HG02943 (cell line): ENCODE results near the gene PLAC1.

Experiments
- ATAC-seq: cut with Tn5 transposase; IDR thresholded peaks from one replicate; pipeline ENCODE4 v1.9.1; 2021; ENCODE audit warnings: mild to moderate bottlenecking, low read depth, moderate library complexity; ENCODE audit not compliant: unreplicated experiment

PLAC1 gene

GRCh38 chrX:134671294-134671693 lies 13.0 kb upstream of the PLAC1 start:
- ATAC-seq: no peak

- ATAC-seq: no peak
These were observed 12.1 kb upstream of the PLAC1 start for GRCh38 chrX:134670134-134670924.

GRCh38 chrX:134669378-134670098 lies 11.3 kb upstream of the PLAC1 start:
- ATAC-seq: no peak

- no peak for ATAC-seq
These were observed 5.9 kb upstream of the PLAC1 start for GRCh38 chrX:134664202-134664601.

GRCh38 chrX:134661295-134661694 lies 3.0 kb upstream of the PLAC1 start:
- ATAC-seq: no peak

GRCh38 chrX:134660627-134661026 lies 2.4 kb upstream of the PLAC1 start:
- ATAC-seq: no peak

- ATAC-seq: no peak
These were observed 1.5 kb upstream of the PLAC1 start for GRCh38 chrX:134659761-134660160.

GRCh38 chrX:134658760-134659023 lies 421 bp upstream of the PLAC1 start:
- no peak for ATAC-seq

GRCh38 chrX:134654398-134655012 lies 3.8 kb downstream of the PLAC1 start:
- ATAC-seq: no peak

GRCh38 chrX:134653835-134654234 lies 4.4 kb downstream of the PLAC1 start:
- ATAC-seq: no peak

- no peak for ATAC-seq
These were observed 7.6 kb downstream of the PLAC1 start for GRCh38 chrX:134650701-134651100.

- no peak for ATAC-seq
These were observed 8.5 kb downstream of the PLAC1 start for GRCh38 chrX:134649770-134650169.

GRCh38 chrX:134647477-134647877 lies 10.8 kb downstream of the PLAC1 start:
- ATAC-seq: no peak

- no peak for ATAC-seq
These were observed 11.6 kb downstream of the PLAC1 start for GRCh38 chrX:134646691-134647090.

GRCh38 chrX:134645936-134646543 lies 12.2 kb downstream of the PLAC1 start:
- ATAC-seq: no peak

- ATAC-seq: no peak
These were observed 15.9 kb downstream of the PLAC1 start for GRCh38 chrX:134642386-134642785.

- no peak for ATAC-seq
These were observed 16.9 kb downstream of the PLAC1 start for GRCh38 chrX:134641346-134641745.

- ATAC-seq: no peak
These were observed 17.4 kb downstream of the PLAC1 start for GRCh38 chrX:134640914-134641313.

- ATAC-seq: no peak
These were observed 21.4 kb downstream of the PLAC1 start for GRCh38 chrX:134636851-134637250.

- ATAC-seq: no peak
These were observed 23.6 kb downstream of the PLAC1 start for GRCh38 chrX:134634691-134635090.

- ATAC-seq: no peak
These were observed 24.4 kb downstream of the PLAC1 start for GRCh38 chrX:134633832-134634231.
